ENCODE results near the gene ASMTL. TPM values are rescaled to one million over a fixed set of nuclear protein-coding genes. Genes with fewer than 3 reads are reported as not detected.

ASMTL gene
- total and polyA plus RNA-seq, 10 donors: 21.3 to 35.5 (median 27.2) TPM

DNA sequence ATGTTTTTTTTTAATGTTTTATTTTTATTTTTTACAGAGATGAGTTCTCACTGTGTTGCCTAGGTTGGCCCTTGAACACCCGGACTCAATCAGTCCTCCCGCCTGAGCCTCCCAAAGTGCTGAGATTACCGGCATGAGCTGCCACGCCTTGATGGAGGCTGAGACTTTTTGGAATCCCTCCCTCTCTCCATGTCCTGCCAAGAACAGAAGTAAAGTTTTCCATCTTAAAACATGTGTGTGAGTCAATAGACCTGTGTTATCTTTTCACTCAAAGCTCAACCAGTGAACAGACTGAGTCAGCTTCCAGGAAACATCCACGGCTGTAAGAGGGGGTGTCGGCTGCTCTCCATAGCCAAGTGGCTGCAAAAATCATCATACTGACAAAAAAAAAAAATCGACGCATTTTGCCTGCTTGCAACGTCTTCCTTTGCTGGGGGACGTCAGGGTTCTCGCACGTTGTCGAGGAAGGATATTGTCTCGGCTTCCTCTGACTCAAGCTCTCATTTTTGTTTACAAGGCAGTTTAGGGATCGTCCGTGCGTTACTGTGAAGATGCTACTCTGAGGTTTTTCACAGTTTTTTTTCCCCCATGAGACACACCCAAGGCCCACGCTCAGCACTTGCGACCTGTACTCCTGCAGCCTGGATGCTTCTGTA is 10.0 kb upstream of the ASMTL start:
- TF ChIP-seq, protein P1, sequence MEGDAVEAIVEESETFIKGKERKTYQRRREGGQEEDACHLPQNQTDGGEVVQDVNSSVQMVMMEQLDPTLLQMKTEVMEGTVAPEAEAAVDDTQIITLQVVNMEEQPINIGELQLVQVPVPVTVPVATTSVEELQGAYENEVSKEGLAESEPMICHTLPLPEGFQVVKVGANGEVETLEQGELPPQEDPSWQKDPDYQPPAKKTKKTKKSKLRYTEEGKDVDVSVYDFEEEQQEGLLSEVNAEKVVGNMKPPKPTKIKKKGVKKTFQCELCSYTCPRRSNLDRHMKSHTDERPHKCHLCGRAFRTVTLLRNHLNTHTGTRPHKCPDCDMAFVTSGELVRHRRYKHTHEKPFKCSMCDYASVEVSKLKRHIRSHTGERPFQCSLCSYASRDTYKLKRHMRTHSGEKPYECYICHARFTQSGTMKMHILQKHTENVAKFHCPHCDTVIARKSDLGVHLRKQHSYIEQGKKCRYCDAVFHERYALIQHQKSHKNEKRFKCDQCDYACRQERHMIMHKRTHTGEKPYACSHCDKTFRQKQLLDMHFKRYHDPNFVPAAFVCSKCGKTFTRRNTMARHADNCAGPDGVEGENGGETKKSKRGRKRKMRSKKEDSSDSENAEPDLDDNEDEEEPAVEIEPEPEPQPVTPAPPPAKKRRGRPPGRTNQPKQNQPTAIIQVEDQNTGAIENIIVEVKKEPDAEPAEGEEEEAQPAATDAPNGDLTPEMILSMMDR (IDR thresholded peaks at IDR 0.05 in 8 of 11, conservative IDR thresholded peaks at IDR 0.05 in 3 of 11): no peak
- TF ChIP-seq POLR2AphosphoS5 (IDR thresholded peaks at IDR 0.05): peak in 1 of 3 donors; percentile 78
- peak; percentile 65 for DNase-seq
- Histone ChIP-seq H3K9me3 (no peaks in the 10 kb centered on the region), H3K4me1 (peaks cover 14 to 56% (median 55%) of the 10 kb centered on the region in 6 donors), H3K27me3 (replicated peaks in 1 of 7) (no peaks in the 10 kb centered on the region), H3K27ac (peak overlapping the region in 7 of 8 donors; percentile 29 to 90 (median 71)), H3K36me3 (peaks cover 0 to 35% (median 14%) of the 10 kb centered on the region in 6 donors), H3K4me3 (no peak overlapping the region)
- WGBS, 5 donors: 35 to 39% (median 36%) methylated on average over 19 of the region's 19 CpGs
- intact Hi-C loops (cut with DNase I; ENCODE audit: low total_unique reads): loop anchor here (10.0 kb wide), 1 partner anchor 72 kb away; the partner anchor contains the start of gene P2RY8

DNA sequence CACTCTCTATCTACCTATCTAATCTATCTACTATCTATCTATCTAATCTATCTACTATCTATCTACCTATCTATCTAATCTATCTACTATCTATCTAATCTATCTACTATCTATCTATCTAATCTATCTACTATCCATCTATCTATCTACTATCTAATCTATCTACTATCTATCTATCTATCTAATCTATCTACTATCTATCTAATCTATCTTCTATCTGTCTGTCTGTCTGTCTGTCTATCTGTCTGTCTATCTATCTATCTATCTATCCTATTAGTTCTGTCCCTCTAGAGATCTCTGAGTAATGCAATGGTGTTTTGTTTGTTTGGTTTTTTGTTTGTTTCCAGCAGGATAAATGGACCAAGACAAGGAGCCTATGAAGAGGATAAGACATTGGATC is 9.4 kb upstream of the ASMTL start:
- no peak for DNase-seq
- no peak overlapping the region for H3K4me3 ChIP-seq
- H3K27ac ChIP-seq: peak overlapping the region in 7 of 8 donors; percentile 29 to 90 (median 71)
- intact Hi-C loops (cut with DNase I; ENCODE audit: low total_unique reads): loop anchor here (10.0 kb wide), 1 partner anchor 73 kb away; the partner anchor contains the start of gene P2RY8
- peaks cover 9 to 50% (median 49%) of the 10 kb centered on the region in 6 donors for H3K4me1 ChIP-seq
- H3K27me3 ChIP-seq (replicated peaks in 1 of 7): no peaks in the 10 kb centered on the region
- no peaks in the 10 kb centered on the region for H3K9me3 ChIP-seq
- TF ChIP-seq, protein P1 (IDR thresholded peaks at IDR 0.05 in 8 of 11, conservative IDR thresholded peaks at IDR 0.05 in 3 of 11): no peak
- TF ChIP-seq POLR2A (IDR thresholded peaks at IDR 0.05): no peak
- H3K36me3 ChIP-seq: peaks cover 0 to 35% (median 14%) of the 10 kb centered on the region in 6 donors

DNA sequence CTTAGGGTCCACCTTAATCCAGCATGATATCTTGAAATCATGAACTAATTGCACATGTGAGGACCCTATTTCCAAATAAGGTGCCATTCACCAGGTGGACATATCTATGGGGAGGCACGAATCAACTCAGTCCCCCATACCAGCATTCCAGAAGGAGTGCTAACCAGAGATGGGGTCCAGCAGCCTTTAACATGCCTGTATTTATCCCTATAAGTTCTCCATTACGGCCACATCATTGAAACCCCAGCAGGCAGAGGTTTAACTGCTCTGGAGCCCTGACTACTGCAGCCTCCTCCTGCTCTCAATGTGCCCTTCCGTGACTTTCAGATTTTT is 3.2 kb upstream of the ASMTL start:
- no peaks in the 10 kb centered on the region for H3K9me3 ChIP-seq

More for the DNA sequence above, 3.2 kb upstream of the ASMTL start:
- Histone ChIP-seq H3K27ac (no peak overlapping the region), H3K4me1 (peaks cover 4 to 31% (median 19%) of the 10 kb centered on the region in 6 donors), H3K27me3 (replicated peaks in 1 of 7) (no peaks in the 10 kb centered on the region), H3K36me3 (no peaks in the 10 kb centered on the region), H3K4me3 (no peak overlapping the region)
- TF ChIP-seq POLR2AphosphoS5 (IDR thresholded peaks at IDR 0.05): no peak
- no peak for TF ChIP-seq POLR2A (IDR thresholded peaks at IDR 0.05)
- TF ChIP-seq, protein P1 (IDR thresholded peaks at IDR 0.05 in 8 of 11, conservative IDR thresholded peaks at IDR 0.05 in 3 of 11): no peak
- DNase-seq: peak; percentile 10
- WGBS, 5 donors: 81 to 93% (median 83%) methylated on average over 3 of the region's 3 CpGs
- intact Hi-C loops (cut with DNase I; ENCODE audit: low total_unique reads): loop anchor here (10.0 kb wide), 1 partner anchor 119 kb away; no protein-coding TSS in a partner anchor
